Measurements from ENCODE around the gene P2RX5. TPM values are rescaled to one million over a fixed set of nuclear protein-coding genes. Genes with fewer than 3 reads are reported as not detected.

The P2RX5 gene
- total and polyA plus RNA-seq, 10 of the 15 experiments (the other 5 are each of a cell fraction or from before 2014, with no cell fraction given) = 6.9 to 28.8 (median 19.5) TPM

- TF ChIP-seq ZBTB40 (IDR thresholded peaks at IDR 0.05; ENCODE audit: borderline replicate concordance) = no peak
- no peak for TF ChIP-seq ZNF384 (IDR thresholded peaks at IDR 0.05; ENCODE audit: borderline replicate concordance, low read depth, low read length)
- TF ChIP-seq RUNX3 (IDR thresholded peaks at IDR 0.05; ENCODE audit: low read length) = peak; percentile 20; the same call in 1 of the 2 replicates
- TF ChIP-seq BCL11A (IDR thresholded peaks at IDR 0.05; ENCODE audit: low read depth, low read length) = no peak
- TF ChIP-seq SUZ12 (IDR thresholded peaks at IDR 0.05; ENCODE audit: unreplicated experiment) = no peak
- no peak for TF ChIP-seq JUND (IDR thresholded peaks at IDR 0.05; ENCODE audit: low read depth, low read length)
- TF ChIP-seq TCF7 (IDR thresholded peaks at IDR 0.05; ENCODE audit: borderline replicate concordance) = no peak
- TF ChIP-seq CREB1 (IDR thresholded peaks at IDR 0.05; ENCODE audit: low read depth) = no peak
- TF ChIP-seq E2F4 (IDR thresholded peaks at IDR 0.05; ENCODE audit: low read depth, low read length) = no peak
- TF ChIP-seq EED (IDR thresholded peaks at IDR 0.05; ENCODE audit: low read depth) = no peak
- TF ChIP-seq CHD1 (IDR thresholded peaks at IDR 0.05; ENCODE audit: low read depth, low read length) = no peak
- no peak for TF ChIP-seq RELB (IDR thresholded peaks at IDR 0.05; ENCODE audit: low read depth)
- no peak for TF ChIP-seq ATF7 (IDR thresholded peaks at IDR 0.05; ENCODE audit: low read depth)
- peak; percentile 48; the same call in 1 of the 2 replicates for TF ChIP-seq PKNOX1 (IDR thresholded peaks at IDR 0.05)
- TF ChIP-seq ZBTB33 (IDR thresholded peaks at IDR 0.05) = peak; percentile 82; the same call in 1 of the 2 replicates
- no peak for TF ChIP-seq POU2F2 (IDR thresholded peaks at IDR 0.05; ENCODE audit: borderline replicate concordance, low read depth, low read length)
- no peak for TF ChIP-seq BACH1 (IDR thresholded peaks at IDR 0.05; ENCODE audit: borderline replicate concordance)
- no peak for TF ChIP-seq CBX5 (IDR thresholded peaks at IDR 0.05; ENCODE audit: low read depth)
- TF ChIP-seq CBX3 (IDR thresholded peaks at IDR 0.05; ENCODE audit: borderline replicate concordance, low read depth) = no peak
- TF ChIP-seq ETV6 (conservative IDR thresholded peaks at IDR 0.05 in 1 of 2, IDR thresholded peaks at IDR 0.05 in 1 of 2; ENCODE audit: borderline replicate concordance in 1 of 2, low read depth in 1 of 2) = no peak
- TF ChIP-seq NFIC (IDR thresholded peaks at IDR 0.05; ENCODE audit: low read depth, low read length) = no peak
These were observed 42.8 kb upstream of the P2RX5 start (continued) for GRCh38 chr17:3738562-3739295.
